DND-41 (cell line): ENCODE measurements around the gene AFAP1L1.
A peak's percentile ranks its signal among the peaks of the same experiment; 100 is the strongest.

ENCODE experiments used
- ATAC-seq: fragments of 200-7000 bp; cut with Tn5 transposase; 3 replicates; pipeline ENCODE4 v1.9.1; 2021; ENCODE audit warnings: low read depth; ENCODE audit not compliant: insufficient read depth
- DNase-seq: peaks from one replicate; pipeline ENCODE4 v3.0.0-alpha.2; 2020
- H2AFZ ChIP-seq: 2 replicates; pipeline ENCODE4 v1.6.0; 2012; ENCODE audit warnings: low read depth, low read length
- H3K27ac ChIP-seq: 2 replicates; pipeline ENCODE4 v1.5.1; 2012; ENCODE audit warnings: low read length, inconsistent platforms
- H3K27me3 ChIP-seq: fragments of 200-600 bp; sonication (generic); 2 replicates; pipeline ENCODE4 v1.6.0; 2012; ENCODE audit warnings: low read length, mild to moderate bottlenecking, inconsistent platforms; ENCODE audit not compliant: insufficient read depth, poor library complexity
- H3K36me3 ChIP-seq: 2 replicates; pipeline ENCODE4 v1.5.1; 2012; ENCODE audit warnings: low read length, inconsistent platforms; ENCODE audit not compliant: insufficient read depth
- H3K4me1 ChIP-seq: 2 replicates; pipeline ENCODE4 v1.5.1; 2012; ENCODE audit warnings: mild to moderate bottlenecking, low read length; ENCODE audit not compliant: insufficient read depth
- H3K4me2 ChIP-seq: 2 replicates; pipeline ENCODE4 v1.6.0; 2012; ENCODE audit warnings: mild to moderate bottlenecking, moderate library complexity, low read length, inconsistent platforms; ENCODE audit not compliant: insufficient read depth
- H3K4me3 ChIP-seq, 2 experiments: fragments of 200-600 bp in 1 of 2; shearing (Covaris generic) in 1 of 2; 2 replicates each; pipeline ENCODE4 v1.5.1; 2012 to 2016; ENCODE audit warnings: inconsistent platforms in 2 of 2, low read length in 2 of 2, mild to moderate bottlenecking in 2 of 2, low read depth in 1 of 2, moderate library complexity in 1 of 2
- H3K79me2 ChIP-seq: 2 replicates; pipeline ENCODE4 v1.6.0; 2012; ENCODE audit warnings: low read length, inconsistent platforms; ENCODE audit not compliant: insufficient read depth
- H3K9ac ChIP-seq: 2 replicates; pipeline ENCODE4 v1.6.0; 2012; ENCODE audit warnings: low read depth, mild to moderate bottlenecking, inconsistent platforms, low read length, moderate library complexity
- H3K9me3 ChIP-seq: 2 replicates; pipeline ENCODE4 v1.5.1; 2012; ENCODE audit warnings: low read length, moderate library complexity, mild to moderate bottlenecking, inconsistent platforms; ENCODE audit not compliant: insufficient read depth, severe bottlenecking
- H4K20me1 ChIP-seq: 2 replicates; pipeline ENCODE4 v1.6.0; 2012; ENCODE audit warnings: low read length; ENCODE audit not compliant: insufficient read depth
- CTCF ChIP-seq: IDR thresholded peaks from 2 replicates; pipeline ENCODE4 v1.5.1; 2012; ENCODE audit warnings: borderline replicate concordance, low read length, moderate library complexity, mild to moderate bottlenecking; ENCODE audit not compliant: poor library complexity, severe bottlenecking; ENCODE audit errors: extremely low read depth
- EZH2 ChIP-seq: IDR thresholded peaks from 3 replicates; pipeline ENCODE4 v1.6.1; 2012; ENCODE audit warnings: borderline replicate concordance, low read depth, mild to moderate bottlenecking, moderate library complexity, low read length, inconsistent platforms; ENCODE audit not compliant: severe bottlenecking

AFAP1L1 gene

GRCh38 chr5:149366169-149366729 lies 94.6 kb downstream of the AFAP1L1 start:
- Histone ChIP-seq H2AFZ (no peak overlapping the region), H3K4me1 (no peaks in the 10 kb centered on the region), H3K27ac (no peak overlapping the region), H3K9ac (no peak overlapping the region), H3K4me2 (no peak overlapping the region), H4K20me1 (no peaks in the 10 kb centered on the region; the same call in 1 of the 2 replicates), H3K36me3 (no peaks in the 10 kb centered on the region), H3K27me3 (no peaks in the 10 kb centered on the region), H3K4me3 (no peak overlapping the region), H3K9me3 (no peaks in the 10 kb centered on the region), H3K79me2 (no peaks in the 10 kb centered on the region)
- ATAC-seq (no peak), DNase-seq (no peak)
- no peak for TF ChIP-seq CTCF
- TF ChIP-seq EZH2: no peak

- Histone ChIP-seq H3K27ac (no peak overlapping the region), H3K4me1 (no peaks in the 10 kb centered on the region), H3K27me3 (no peaks in the 10 kb centered on the region), H3K9me3 (no peaks in the 10 kb centered on the region), H2AFZ (no peak overlapping the region), H3K79me2 (no peaks in the 10 kb centered on the region), H4K20me1 (no peaks in the 10 kb centered on the region; the same call in 1 of the 2 replicates), H3K36me3 (no peaks in the 10 kb centered on the region), H3K4me2 (no peak overlapping the region), H3K4me3 (no peak overlapping the region), H3K9ac (no peak overlapping the region)
- TF ChIP-seq EZH2: no peak
- TF ChIP-seq CTCF: peak; percentile 81
- peak; percentile 68; the same call in 2 of the 3 replicates for ATAC-seq
- peak; percentile 48 for DNase-seq
Observed at GRCh38 chr5:149367249-149367971, 95.8 kb downstream of the AFAP1L1 start.

- H4K20me1 ChIP-seq: no peaks in the 10 kb centered on the region; the same call in 1 of the 2 replicates
- H3K4me3 ChIP-seq: no peak overlapping the region
- no peak for TF ChIP-seq EZH2
- TF ChIP-seq CTCF: no peak
- no peaks in the 10 kb centered on the region for H3K27me3 ChIP-seq
- no peaks in the 10 kb centered on the region for H3K36me3 ChIP-seq
- DNase-seq (no peak), ATAC-seq (no peak)
- no peak overlapping the region for H2AFZ ChIP-seq
- H3K27ac ChIP-seq: no peak overlapping the region
- H3K4me2 ChIP-seq: no peak overlapping the region
- no peak overlapping the region for H3K9ac ChIP-seq
- no peaks in the 10 kb centered on the region for H3K79me2 ChIP-seq
- H3K9me3 ChIP-seq: no peaks in the 10 kb centered on the region
- no peaks in the 10 kb centered on the region for H3K4me1 ChIP-seq
Observed at GRCh38 chr5:149367972-149368645, 96.5 kb downstream of the AFAP1L1 start.
